ENCODE results near the gene PAPOLA.

DNA sequence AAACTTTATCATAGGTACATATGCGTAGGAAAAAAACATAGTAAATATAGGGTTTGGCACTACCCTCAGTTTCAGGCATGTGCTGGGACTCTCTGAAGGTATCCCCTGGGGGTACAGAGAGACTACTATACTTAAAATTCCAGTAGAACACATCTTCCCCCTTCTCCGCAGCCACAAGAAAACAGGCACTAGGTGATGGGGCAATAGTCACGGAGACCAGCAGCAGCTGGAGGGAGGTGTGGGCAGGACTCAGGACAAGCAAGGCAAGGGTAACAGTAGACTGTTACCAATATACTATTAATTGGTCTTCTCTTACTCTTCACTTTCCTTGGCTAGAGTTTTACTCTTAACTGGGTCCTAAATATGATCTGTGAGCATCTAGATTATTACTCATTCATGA lies 4.6 kb upstream of the PAPOLA start:
- TF ChIP-seq, protein P1, sequence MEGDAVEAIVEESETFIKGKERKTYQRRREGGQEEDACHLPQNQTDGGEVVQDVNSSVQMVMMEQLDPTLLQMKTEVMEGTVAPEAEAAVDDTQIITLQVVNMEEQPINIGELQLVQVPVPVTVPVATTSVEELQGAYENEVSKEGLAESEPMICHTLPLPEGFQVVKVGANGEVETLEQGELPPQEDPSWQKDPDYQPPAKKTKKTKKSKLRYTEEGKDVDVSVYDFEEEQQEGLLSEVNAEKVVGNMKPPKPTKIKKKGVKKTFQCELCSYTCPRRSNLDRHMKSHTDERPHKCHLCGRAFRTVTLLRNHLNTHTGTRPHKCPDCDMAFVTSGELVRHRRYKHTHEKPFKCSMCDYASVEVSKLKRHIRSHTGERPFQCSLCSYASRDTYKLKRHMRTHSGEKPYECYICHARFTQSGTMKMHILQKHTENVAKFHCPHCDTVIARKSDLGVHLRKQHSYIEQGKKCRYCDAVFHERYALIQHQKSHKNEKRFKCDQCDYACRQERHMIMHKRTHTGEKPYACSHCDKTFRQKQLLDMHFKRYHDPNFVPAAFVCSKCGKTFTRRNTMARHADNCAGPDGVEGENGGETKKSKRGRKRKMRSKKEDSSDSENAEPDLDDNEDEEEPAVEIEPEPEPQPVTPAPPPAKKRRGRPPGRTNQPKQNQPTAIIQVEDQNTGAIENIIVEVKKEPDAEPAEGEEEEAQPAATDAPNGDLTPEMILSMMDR (IDR thresholded peaks at IDR 0.05), result no peak
- TF ChIP-seq EP300 (IDR thresholded peaks at IDR 0.05) (no peak), POLR2AphosphoS5 (IDR thresholded peaks at IDR 0.05) (no peak)

Measured in gastroesophageal sphincter (tissue), 3 donors.